D341Med (cell line): ENCODE results near the gene VAV2.
"Not testable (repeated sequence)": the region's sequence is repeated elsewhere in the genome, so short reads cannot be mapped to it uniquely, and the experiment has no call there.

ENCODE experiments used
- DNase-seq: peaks from one replicate; pipeline ENCODE4 v3.0.0; 2012; ENCODE audit warnings: low spot score

Gene VAV2

DNA sequence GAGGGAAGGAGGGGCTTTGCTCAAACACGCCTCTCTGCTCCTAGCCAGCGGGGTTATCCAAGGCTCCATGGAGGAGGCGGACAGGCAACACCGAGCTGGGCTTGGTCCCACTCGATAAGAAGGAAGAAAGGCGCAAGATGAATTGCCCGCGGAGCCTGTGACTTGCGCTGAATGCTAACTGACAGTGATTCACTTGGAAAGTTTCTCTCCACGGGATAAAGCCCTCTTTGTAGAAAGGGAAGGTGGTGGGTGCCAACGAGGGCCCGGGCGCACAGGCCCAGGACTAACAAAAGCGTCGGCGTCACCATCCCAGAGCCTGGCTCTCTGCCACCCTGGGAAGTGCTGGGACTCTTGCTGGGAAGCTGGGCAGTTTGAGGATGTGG is 76.0 kb downstream of the VAV2 start:
- DNase-seq = no peak

DNA sequence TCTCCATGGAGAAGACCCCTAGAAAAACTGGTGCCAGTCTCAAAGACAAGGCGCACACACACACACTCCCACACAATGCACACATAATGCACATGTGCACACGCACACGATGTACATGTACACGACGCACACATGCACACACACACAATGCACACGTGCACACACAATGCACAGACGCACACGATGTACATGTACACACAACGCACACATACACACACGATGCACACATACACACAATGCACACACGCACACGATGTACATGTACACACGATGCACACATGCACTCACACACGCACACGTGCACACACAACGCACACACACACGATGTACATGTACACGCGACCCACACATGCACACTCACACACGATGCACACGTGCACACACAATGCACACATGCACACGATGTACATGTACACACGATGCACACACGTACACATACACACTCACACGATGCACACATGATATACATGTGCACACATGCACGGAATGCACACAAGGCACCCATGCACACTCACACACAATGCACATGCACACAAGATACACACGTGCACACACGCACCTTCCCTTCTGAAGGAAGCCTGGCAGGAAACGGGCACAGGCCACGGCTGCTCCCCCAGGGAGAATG is 76.5 kb downstream of the VAV2 start:
- no peak for DNase-seq

DNA sequence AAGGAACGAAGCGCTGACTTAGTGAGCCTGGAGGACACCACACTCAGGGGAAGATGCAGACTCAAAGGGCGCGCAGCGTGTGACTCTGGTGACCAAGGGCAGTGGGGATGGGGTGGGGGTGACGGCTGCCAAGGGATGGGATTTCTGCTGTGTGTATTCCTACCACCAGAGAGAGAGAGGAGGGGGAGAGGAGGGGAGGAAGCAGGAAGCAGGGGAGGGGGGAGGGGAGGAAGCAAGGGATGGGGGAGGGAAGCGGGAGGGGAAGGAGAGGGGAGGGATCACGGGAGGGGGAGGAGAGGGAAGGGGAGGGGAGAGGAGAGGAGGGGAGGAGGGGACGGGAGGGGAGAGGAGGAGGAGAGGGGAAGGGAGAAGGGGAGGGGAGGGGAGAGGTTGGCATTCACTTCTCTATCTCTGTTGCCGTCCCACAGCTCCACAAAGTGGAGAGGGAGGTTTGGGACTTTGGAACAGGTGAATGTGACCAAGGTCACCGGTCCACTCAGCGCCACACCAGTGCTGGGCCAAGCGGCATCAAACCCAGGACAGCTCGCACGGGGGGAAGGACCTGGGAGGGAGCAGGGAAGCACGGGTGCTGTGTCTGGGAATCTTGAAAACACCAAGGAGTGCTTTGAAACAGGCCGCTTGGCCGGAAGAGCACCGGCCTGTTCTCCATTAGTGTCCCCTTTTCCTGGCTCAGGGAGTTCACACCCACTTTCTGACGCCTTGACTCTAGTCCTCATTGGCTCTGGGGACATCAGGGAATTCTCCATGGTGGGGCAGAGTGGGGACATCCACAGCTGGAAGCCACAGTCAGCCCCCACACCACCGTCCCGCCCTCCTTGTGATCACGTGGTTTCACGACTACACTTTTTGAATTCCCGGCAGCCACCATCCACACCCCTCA is 77.4 kb downstream of the VAV2 start:
- DNase-seq = no peak

DNA sequence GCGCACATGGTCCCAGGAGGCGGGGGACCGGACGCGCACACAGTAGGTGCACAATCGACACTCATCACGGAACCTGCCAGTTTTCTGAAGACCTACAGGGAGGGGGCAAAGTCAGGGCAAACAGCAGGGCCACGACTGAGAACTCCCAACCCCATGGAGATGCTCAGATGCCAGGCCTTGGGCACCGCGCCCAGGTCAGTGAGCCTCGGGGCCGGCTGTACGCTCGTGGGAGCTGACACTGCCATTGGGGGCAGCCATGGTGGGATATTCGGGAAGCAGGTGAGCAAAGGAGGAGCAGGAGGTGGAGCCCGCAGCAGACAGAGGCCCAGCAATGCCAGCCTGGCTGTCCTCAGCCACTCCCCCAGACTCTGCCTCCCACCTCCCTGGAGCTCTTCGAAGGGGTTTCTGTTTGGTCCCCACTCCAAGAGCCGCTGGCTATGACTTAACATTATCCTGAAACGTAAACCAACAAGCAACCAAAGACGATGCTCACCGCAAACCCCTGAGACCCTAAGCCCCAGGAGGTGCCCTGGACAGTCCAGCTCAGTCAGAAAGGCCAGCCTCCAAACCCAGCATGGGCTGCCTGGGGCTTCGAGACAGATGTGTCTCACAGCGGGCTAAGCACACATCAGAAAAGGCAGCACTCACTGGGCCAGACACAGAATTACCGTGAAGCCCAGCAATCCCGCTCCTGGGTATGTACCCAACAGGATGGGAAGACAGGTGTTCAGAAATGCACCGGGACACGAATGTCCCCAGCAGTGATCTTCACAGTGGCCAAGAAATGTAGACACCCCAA is 78.4 kb downstream of the VAV2 start:
- no peak for DNase-seq

DNA sequence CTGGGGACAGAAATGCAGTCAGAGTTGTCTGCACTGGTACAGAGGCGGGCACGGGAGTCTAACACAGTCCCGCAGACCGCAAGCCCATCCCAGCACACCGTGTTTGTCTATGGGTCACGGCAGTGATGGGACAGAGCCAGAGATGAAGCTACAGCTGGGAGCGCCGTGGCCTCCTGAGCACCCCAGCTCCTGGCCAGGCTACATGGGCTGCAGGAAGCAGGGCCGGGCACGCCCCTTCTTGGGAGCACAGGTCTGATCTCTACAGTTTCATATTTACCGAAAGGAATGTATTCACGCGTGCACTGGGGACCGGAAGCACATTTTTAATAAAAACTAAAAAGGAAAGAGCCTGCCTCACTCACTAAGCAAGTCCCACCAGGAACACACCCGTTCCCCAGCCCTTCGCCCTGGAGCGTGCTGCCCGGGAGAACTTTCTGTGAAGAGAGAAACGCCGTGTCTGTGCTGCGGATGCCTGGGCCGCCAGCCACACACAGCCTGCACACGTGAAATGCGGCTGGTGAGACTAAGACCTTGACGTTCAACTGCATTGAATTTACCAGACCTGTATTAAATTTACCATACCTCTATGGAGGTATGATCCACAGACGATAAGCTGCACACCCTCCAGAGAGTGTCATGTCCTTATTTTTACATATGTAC is 81.1 kb downstream of the VAV2 start:
- DNase-seq = no peak

DNA sequence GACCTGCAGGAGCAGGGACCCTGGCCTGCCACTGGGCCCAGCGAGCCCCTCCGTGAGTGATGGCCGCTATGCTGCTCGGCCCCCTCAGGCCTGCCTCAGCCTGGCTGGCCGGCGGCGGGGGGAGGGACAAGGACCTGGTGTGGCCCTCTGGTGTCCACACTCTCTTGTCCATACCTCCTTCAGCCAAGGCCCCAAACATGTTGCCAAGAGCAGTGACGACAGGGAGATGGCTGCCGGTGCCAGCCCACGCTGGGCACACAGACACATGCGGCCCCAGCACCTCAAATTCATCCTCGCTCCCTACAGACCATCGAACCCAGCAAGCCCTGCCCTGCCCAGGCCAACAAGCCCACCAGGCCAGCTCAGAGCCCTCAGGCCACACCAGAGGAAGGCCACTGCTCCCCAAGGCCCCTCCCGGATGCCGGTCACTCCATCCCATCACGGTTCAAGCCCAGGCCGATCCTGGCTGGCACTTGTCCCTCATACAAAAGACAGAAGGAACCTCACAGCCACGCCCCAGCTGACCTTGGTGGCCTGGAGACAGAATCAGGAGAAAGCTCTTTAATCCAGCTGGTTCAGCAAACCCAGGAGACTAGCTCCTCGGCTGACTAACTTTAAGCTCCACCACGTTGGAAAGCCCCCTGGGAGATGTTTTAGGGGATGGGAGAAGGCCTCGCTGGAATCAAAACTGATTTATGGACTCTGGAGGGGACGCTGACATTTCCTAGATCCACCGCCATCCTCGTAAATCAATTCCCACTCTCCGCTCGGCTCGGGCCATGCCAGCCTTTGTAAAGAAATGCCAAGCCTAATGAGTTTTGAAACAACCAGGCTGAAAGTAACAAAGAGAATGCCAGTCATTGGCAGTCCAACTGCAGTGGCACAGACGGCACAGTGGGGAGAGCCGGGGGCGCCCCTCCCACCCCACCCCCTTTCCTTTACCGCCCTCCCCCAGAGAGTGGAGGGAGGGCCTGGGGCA is 84.9 kb downstream of the VAV2 start:
- DNase-seq = peak; percentile 60

DNA sequence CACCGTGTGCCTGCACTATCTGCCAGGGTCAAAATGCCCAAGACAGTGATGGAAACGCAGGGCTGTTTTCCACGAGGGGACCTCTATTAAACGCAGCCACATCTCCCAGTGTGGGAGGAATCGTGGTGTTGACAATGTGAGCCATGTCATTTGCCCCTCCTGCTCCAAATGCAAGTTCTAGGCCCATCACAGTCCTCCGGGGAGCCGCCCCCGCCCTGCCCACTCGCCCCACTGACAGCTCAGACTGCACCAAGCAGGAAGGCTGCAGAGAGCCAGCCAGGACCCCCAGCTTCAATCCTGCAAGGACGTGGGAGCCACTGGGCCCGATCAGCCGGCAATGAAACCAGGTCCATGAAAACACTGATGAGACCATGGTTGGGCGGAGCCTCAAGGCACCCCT is 85.9 kb downstream of the VAV2 start:
- DNase-seq = no peak

DNA sequence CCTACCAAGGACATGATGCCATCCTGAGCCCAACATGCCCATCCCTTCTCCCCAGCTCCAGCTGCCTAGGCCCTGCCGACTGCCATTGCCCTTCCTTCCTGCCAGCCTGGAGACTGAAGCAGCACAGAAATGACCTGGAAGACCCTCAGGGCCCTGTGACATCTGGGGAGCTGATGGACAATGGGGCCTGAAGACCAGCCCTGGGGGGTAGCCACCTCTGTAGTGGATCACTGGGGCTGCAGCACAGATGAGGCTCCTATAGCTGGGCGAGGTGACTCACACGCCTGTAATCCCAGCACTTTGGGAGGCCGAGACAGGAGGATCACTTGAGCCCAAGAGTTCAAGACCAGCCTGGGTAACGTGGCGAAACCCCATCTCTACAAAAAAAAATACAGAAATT is 86.6 kb downstream of the VAV2 start:
- no peak for DNase-seq

DNA sequence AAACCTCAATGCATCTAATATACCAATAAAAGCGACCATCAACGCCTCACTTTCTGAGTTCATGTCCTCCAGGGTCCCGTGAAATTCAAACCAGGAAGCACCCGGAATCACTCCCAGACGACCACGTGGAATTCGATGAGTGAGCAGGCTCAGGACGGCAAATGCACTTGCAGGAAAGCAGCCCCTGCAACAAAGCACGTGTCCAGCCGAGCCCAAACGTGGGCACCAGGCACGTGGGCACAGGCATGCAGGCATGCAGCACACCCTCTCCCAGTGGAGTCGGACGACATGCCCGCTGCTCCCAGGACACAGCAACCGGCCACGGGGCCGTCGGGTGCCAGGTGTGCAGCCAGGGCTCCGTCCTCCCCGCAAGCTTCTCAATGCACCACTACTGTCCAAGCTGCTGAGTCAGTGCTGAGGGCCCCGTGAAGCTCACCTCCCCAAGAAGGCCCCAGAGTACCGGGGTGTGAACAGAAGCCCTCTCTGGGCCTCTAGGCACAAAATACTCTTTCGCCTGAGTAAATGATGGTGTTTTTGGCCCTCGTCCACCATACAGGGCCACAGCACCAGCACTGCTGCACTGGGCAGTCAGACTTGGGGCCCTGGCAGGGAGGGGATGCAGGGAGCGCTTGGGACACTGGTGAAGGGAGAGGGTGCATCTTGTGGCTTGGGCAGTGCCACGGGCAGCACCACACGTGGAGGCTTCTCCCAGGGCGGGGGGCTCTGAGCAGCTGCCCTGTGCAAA is 87.6 kb downstream of the VAV2 start:
- DNase-seq = no peak

DNA sequence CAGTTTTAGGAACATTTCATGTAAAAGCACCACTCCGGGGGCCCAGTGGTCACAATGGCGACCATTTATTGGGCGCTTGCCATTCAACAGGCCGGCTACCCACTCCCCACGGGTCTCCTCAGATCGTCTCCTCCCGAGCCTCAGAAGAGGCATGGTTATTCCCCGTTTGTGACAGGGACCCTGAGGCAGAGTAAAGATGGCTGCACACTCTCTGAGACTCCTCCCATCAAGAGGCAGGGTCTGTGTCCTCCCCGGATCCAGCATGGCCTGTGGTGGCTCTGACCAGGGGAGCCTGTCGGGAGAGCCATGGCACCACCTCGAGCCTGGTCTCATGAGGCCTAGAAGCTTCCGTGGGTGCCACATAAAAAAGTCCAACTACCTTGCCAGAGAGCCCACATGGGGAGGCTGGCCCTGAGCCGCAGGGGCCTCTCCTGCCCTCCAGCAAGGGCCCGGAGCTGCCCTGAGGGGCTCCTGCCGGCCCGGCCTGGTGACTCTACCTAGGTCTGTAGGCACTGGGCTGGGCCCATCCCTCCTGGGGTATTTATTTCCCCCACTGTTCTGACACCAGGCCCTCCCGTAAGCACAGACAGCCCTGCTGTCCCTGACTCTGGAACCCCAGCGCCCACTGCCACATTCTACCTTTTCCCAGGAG is 90.8 kb downstream of the VAV2 start:
- DNase-seq = no peak

DNA sequence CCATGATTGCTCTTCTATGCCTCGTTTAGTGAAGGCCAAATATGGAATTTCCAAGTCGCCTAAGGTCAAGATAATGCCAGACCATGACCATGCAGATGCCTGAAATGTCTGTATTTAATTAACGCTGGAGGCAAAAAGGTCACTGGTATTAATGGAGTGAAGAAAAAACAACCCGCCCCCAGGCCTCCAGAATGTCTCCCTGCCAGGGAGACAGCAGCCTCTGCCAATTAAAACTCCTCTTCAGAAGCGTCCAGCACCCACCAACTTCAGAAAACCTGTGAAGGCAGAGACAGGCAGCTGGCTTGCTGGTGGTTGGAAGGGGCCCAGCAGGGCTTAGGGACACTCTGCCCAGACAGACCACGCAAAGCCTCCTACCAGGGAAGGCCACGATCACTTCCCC is 94.4 kb downstream of the VAV2 start:
- DNase-seq = no peak

DNA sequence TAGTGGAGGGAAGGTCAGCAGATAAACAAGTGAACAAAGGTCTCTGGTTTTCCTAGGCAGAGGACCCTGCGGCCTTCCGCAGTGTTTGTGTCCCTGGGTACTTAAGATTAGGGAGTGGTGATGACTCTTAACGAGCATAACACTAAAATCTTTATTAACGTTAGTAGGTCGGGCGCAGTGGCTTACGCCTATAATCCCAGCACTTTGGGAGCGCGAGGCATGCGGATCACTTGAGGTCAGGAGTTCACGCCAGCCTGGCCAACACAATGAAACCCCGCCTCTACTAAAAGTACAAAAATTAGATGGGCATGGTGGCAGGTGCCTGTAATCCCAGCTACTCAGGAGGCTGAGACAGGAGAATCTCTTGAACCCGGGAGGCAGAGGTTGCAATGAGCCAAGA is 96.1 kb downstream of the VAV2 start:
- DNase-seq = not testable (repeated sequence)

DNA sequence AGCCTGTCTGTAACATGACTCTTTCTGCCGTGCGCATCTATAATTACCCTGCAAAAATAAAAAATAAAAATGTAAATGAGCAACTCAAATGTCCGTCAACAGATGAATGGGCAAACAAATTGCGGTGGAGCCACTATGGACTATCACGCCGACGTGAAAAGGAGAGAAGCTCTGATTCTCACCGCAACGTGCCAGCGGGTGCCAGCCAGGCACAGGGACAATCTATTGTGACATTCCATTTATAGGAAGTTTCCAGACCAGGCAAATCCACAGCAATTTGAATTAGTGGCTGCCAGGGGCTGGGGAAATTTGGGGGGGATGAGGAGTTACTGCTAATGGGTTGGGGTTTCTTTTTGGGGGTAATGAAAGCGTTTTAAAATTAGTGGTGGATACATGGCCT is 96.8 kb downstream of the VAV2 start:
- DNase-seq = no peak

DNA sequence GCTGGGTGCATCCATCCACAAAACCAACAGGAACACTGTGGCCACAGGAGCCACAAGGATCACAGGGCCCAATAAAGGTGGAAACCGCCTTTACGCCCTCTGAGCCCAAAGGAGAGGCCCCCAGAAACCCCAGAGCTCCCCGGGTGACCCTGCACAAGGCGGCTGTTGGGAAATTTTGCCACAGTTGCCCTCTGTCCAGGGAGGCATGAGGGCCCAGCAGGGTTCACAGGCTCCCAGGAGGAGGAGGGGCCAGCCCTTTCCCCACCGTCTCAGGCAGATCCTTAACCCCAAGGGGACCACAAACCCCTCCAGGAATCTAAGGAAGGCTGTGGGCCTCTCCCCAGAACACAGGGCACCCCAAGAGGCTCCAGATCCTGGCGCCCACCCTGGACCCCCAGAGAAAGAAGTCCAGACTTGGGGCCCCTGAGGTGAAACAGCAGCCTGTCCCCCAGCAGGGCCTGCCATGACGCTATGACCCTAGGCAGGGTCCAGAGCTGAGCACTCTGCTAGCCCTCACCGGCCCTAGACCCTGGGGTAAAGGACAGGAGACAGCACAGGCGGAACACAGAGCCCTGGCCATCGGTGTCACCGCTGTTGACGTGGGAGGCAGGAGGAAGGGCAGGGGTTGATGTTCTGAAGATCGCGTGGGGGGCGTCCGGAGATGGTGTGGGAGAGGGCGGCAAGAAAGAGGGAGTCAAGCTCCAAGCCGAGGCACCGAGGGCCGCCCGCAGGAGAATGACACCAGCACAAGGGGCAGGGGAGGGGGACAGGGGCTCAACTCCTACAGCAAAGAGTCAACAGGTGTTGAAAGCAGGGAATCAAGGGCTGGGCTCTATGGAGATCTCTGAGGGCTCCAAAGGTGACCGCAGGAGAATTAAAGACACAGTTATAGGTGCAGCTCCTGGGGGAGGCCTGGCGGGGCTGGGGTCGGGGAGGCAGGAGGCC is 97.5 kb downstream of the VAV2 start:
- DNase-seq = no peak

DNA sequence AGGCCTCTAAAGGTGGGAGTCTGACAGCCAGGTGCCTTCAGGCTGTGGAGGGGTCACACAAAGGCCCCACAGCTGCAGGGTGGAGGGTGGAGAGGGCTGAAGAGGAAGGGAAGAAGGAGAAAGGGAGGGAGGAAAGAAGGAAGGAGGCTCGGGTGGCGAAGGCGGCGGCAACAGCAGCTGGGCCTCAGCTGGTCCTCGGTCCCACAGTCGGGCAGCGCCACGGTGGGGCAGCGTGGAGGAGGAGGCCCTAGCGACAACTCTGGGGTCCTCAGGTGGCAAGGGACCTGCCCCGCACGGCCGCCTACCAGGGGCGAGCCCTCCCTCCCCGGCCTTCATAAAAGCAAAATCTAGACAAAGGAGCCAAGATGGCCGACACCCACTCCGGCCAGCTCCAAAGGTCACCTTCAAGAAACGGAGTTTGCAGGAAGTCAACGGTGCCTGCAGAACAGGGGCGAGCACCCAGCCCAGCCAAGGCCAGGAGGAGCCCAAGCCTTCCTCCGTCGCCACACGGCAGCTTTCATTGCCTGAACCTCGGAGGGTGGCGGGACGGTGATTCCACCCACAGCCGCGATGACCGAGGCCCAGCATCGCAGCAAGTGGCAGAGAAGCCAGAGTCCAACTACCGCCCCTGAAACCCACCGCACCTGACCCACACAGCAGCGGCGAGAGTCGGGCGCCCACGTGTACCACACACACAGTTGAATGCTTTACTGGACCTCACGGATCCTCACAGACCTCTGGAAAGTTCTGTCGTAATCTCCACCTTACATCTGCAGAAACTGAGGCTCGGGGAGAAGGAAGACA is 98.7 kb downstream of the VAV2 start:
- DNase-seq = no peak

DNA sequence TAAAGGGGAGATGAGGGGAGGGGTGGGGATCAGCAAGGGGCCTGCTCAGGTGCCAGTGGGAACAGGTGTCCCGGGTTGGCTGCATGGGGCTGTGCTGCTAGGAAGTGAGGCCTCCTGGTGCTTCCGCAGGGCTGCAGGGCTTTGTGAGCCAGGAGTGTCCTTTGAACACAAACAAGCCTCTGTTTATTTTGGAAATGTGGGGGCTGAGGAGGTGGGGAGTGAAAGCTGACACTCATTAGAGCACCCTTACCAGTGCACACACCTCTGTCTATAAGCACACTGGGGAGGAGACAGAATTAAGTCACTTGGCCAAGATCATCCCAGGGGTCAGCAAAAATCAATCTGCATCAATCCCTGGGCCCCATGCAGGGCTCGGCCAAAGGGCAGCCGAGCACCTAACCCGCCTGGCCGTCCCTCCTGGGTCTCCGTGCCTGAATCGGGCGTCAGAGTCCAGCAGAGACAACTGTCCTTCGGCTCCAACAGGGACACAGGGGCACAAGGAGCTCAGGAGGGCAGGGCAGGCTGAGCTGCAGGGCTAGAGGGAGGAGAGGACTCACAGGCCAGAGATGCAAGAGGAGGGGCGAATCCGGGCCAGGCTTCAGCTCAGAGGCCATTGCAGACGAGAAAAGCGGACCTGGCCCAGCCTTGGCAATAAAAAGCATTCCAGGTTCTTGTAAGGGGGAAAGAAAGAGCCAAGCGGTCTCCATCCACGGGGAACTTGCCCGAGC is 99.8 kb downstream of the VAV2 start:
- DNase-seq = no peak

DNA sequence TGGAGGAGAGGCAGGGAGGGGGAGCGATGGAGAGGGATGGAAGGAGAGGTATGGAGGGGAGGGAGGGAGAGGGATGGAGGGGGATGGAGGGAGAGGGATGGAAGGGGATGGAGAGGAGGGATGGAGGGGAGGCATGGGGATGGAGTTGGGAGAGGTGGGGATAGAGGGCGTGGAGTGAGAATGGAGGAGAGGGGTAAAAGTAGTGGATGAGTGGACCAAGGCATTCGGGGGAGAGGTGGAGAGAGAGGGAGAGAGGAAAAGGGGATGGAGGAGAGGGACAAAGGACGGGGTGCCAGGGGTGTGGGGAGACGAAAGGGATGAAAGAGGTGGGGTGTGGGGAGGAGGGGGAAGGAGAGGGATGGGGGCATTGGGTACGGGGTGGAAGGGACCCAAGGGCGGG is 100.4 kb downstream of the VAV2 start:
- no peak for DNase-seq
